OCI-LY1 (cell line): ENCODE results near the gene PDCD1LG2.
A peak's percentile ranks its signal among the peaks of the same experiment; 100 is the strongest.

Source experiments
- H2AFZ ChIP-seq: fragments of 200-600 bp; sonication (generic), shearing (Covaris generic); 2 replicates; pipeline ENCODE4 v1.6.0; 2014; ENCODE audit warnings: antibody characterized with exemption, mild to moderate bottlenecking, low read length
- H3F3A ChIP-seq: fragments of 200-600 bp; sonication (generic), shearing (Covaris generic); 2 replicates; pipeline ENCODE4 v1.6.0; 2014; ENCODE audit warnings: mild to moderate bottlenecking, antibody characterized with exemption, low read length, moderate library complexity; ENCODE audit not compliant: insufficient read depth
- H3K27ac ChIP-seq: fragments of 200-600 bp; sonication (generic); 2 replicates; pipeline ENCODE4 v1.5.1; 2014; ENCODE audit warnings: low read length, mixed run types, mild to moderate bottlenecking, low read depth; ENCODE audit not compliant: poor library complexity, severe bottlenecking
- H3K27me3 ChIP-seq: fragments of 200-600 bp; sonication (generic); 2 replicates; pipeline ENCODE4 v1.6.0; 2014; ENCODE audit warnings: antibody characterized with exemption, mild to moderate bottlenecking, low read length, moderate library complexity; ENCODE audit not compliant: insufficient read depth
- H3K36me3 ChIP-seq: fragments of 200-600 bp; sonication (generic); 2 replicates; pipeline ENCODE4 v1.6.1; 2014; ENCODE audit warnings: mild to moderate bottlenecking, antibody characterized with exemption, low read length, moderate library complexity, mixed read lengths; ENCODE audit not compliant: insufficient read depth
- H3K4me1 ChIP-seq: fragments of 200-600 bp; sonication (generic); 2 replicates; pipeline ENCODE4 v1.5.1; 2014; ENCODE audit warnings: mild to moderate bottlenecking, low read length, moderate library complexity; ENCODE audit not compliant: insufficient read depth, severe bottlenecking
- H3K4me2 ChIP-seq: fragments of 200-600 bp; sonication (generic), shearing (Covaris generic); 2 replicates; pipeline ENCODE4 v1.6.1; 2014; ENCODE audit warnings: low read length
- H3K4me3 ChIP-seq: fragments of 200-600 bp; sonication (generic); 2 replicates; pipeline ENCODE4 v1.5.1; 2014; ENCODE audit warnings: low read length, low read depth, mild to moderate bottlenecking, mixed read lengths; ENCODE audit not compliant: poor library complexity, severe bottlenecking
- H3K79me2 ChIP-seq: fragments of 200-600 bp; shearing (Covaris generic); 2 replicates; pipeline ENCODE4 v1.6.1; 2016; ENCODE audit warnings: mixed run types, low read length, mixed read lengths; ENCODE audit not compliant: insufficient read depth
- H3K9ac ChIP-seq: fragments of 200-600 bp; sonication (generic), shearing (Covaris generic); 2 replicates; pipeline ENCODE4 v1.6.1; 2014; ENCODE audit warnings: mild to moderate bottlenecking, low read length, mixed read lengths
- H3K9me2 ChIP-seq: fragments of 200-600 bp; sonication (generic), shearing (Covaris generic); 2 replicates; pipeline ENCODE4 v1.6.1; 2014; ENCODE audit warnings: low read depth, mild to moderate bottlenecking, low read length, mixed read lengths
- H3K9me3 ChIP-seq: fragments of 200-600 bp; shearing (Covaris generic); 2 replicates; pipeline ENCODE4 v1.6.1; 2014; ENCODE audit warnings: low read length, mixed read lengths
- H4K20me1 ChIP-seq: fragments of 200-600 bp; sonication (generic), shearing (Covaris generic); 2 replicates; pipeline ENCODE4 v1.6.0; 2016; ENCODE audit warnings: mild to moderate bottlenecking, low read length; ENCODE audit not compliant: insufficient read depth
- EZH2 ChIP-seq: fragments of 200-600 bp; sonication (generic), shearing (Covaris generic); IDR thresholded peaks from 2 replicates; pipeline ENCODE4 v1.8.0; 2017; ENCODE audit warnings: borderline replicate concordance, mixed run types, mild to moderate bottlenecking, antibody characterized with exemption, low read length, moderate library complexity, mixed read lengths
- TF ChIP-seq, protein P1 (sequence below): fragments of 200-600 bp; sonication (generic), shearing (Covaris generic); IDR thresholded peaks from 2 replicates; pipeline ENCODE4 v1.5.1; 2017; ENCODE audit warnings: mild to moderate bottlenecking, antibody characterized with exemption, low read length, moderate library complexity, mixed read lengths

The PDCD1LG2 gene

GRCh38 chr9:5596173-5596572 is 85.8 kb downstream of the PDCD1LG2 start:
- Histone ChIP-seq H4K20me1 (no peaks in the 10 kb centered on the region), H3K36me3 (peaks cover 6% of the 10 kb centered on the region), H3K9me3 (0 out of 2 replicates have a peak, but pooled peaks cover 7% of the 10 kb centered on the region), H3K4me1 (peaks cover 48% of the 10 kb centered on the region), H3F3A (no peaks in the 10 kb centered on the region), H3K27ac (peak overlapping the region; percentile 82), H2AFZ (no peak overlapping the region), H3K4me3 (no peak overlapping the region), H3K79me2 (no peaks in the 10 kb centered on the region), H3K27me3 (no peaks in the 10 kb centered on the region), H3K4me2 (peak overlapping the region; percentile 13; the same call in 1 of the 2 replicates), H3K9ac (0 out of 2 replicates have a peak overlapping the region, but pooled peaks have one; percentile 3), H3K9me2 (no peaks in the 10 kb centered on the region)
- no peak for TF ChIP-seq EZH2
- TF ChIP-seq, protein P1, sequence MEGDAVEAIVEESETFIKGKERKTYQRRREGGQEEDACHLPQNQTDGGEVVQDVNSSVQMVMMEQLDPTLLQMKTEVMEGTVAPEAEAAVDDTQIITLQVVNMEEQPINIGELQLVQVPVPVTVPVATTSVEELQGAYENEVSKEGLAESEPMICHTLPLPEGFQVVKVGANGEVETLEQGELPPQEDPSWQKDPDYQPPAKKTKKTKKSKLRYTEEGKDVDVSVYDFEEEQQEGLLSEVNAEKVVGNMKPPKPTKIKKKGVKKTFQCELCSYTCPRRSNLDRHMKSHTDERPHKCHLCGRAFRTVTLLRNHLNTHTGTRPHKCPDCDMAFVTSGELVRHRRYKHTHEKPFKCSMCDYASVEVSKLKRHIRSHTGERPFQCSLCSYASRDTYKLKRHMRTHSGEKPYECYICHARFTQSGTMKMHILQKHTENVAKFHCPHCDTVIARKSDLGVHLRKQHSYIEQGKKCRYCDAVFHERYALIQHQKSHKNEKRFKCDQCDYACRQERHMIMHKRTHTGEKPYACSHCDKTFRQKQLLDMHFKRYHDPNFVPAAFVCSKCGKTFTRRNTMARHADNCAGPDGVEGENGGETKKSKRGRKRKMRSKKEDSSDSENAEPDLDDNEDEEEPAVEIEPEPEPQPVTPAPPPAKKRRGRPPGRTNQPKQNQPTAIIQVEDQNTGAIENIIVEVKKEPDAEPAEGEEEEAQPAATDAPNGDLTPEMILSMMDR: no peak

DNA sequence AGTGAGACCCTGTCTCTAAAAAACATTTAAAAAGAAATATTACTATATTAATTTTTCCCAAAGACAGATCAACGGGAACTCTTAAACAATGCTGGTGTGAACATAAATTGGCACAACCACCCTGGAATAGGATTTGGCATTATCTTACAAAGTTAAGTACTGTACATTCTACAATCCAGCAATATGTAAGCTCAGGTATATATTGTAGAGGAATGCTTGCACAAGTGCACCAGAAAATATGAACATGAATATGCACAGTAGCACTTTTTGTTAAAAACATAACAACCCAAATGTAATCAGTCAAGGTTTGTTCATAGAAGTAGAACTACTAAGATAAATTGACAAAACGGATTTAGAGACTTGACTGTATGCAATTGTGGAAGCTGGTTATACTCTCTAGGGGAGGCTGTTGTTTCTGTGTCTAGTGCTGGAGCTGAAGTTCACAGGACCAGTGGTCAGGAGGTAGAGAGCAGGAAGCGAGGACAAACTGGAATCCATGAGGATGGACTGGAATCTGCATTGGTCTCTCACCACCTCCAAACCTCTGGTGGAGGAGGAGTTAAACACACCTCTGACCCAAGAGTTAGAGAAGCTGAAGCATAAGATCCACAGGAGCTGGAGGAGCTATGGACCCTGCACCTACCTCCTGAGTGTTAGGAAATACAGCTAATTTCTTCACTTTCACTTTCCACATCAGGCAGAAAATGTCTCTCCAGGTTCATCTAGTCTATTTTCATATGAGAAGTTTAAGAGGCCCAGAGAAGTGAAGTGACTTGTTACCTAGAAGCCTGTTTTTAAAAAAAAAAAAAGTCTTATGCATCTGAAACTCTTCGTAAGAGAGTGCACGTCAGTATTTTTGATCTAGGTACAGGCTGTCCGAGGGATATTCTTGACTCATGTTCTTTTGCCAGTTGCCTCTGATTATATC is 98.2 kb downstream of the PDCD1LG2 start:
- Histone ChIP-seq H3K27ac (peak overlapping the region; percentile 67), H3K4me2 (peak overlapping the region; percentile 64), H3F3A (no peaks in the 10 kb centered on the region), H3K9me3 (peaks cover 5% of the 10 kb centered on the region), H3K9ac (peak overlapping the region; percentile 48), H3K36me3 (no peaks in the 10 kb centered on the region; the same call in 1 of the 2 replicates), H3K4me1 (peaks cover 24% of the 10 kb centered on the region), H3K79me2 (no peaks in the 10 kb centered on the region), H3K27me3 (no peaks in the 10 kb centered on the region), H4K20me1 (no peaks in the 10 kb centered on the region), H2AFZ (0 out of 2 replicates have a peak overlapping the region, but pooled peaks have one; percentile 29), H3K9me2 (no peaks in the 10 kb centered on the region), H3K4me3 (peak overlapping the region; percentile 53)
- TF ChIP-seq, protein P1: peak; percentile 19; the same call in 1 of the 2 replicates
- no peak for TF ChIP-seq EZH2

GRCh38 chr9:5609226-5609596 is 98.9 kb downstream of the PDCD1LG2 start:
- H3K36me3 ChIP-seq: no peaks in the 10 kb centered on the region; the same call in 1 of the 2 replicates
- peak overlapping the region; percentile 53 for H3K4me3 ChIP-seq
- H3K27me3 ChIP-seq: no peaks in the 10 kb centered on the region
- peak overlapping the region; percentile 67 for H3K27ac ChIP-seq
- no peak overlapping the region for H2AFZ ChIP-seq
- H3K9ac ChIP-seq: peak overlapping the region; percentile 48
- H4K20me1 ChIP-seq: no peaks in the 10 kb centered on the region
- peak overlapping the region; percentile 64 for H3K4me2 ChIP-seq
- peaks cover 24% of the 10 kb centered on the region for H3K4me1 ChIP-seq
- no peaks in the 10 kb centered on the region for H3K79me2 ChIP-seq
- TF ChIP-seq, protein P1: no peak
- TF ChIP-seq EZH2: no peak
- H3K9me3 ChIP-seq: peaks cover 5% of the 10 kb centered on the region
- no peaks in the 10 kb centered on the region for H3K9me2 ChIP-seq
- H3F3A ChIP-seq: no peaks in the 10 kb centered on the region
